HG02571 (cell line): ENCODE measurements around the gene TCF12.

Source experiments
- ATAC-seq: cut with Tn5 transposase; IDR thresholded peaks from one replicate; pipeline ENCODE4 v1.9.1; 2021; ENCODE audit warnings: mild to moderate bottlenecking, moderate library complexity; ENCODE audit not compliant: unreplicated experiment

The TCF12 gene

GRCh38 chr15:57205996-57206395 lies 287.6 kb downstream of the TCF12 start:
- no peak for ATAC-seq

DNA sequence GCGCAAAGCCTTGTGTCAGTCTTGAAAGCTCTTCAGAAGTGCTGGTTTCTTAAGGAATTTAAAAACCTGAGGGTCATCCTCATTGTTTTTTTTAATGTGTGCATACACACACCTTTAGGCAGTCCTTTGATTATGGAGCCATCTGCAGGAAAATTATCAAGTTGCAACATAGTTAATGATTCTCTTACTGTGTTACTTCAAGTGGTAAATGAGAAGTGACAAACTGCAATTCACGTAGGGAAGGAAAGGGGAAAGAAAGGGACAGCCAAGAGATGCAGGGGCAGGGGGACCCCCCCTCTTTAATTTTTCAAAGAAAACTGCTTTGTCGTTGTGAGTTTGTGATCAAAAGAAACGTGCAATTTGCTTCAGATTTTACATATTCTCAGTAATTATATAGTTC lies 295.4 kb downstream of the TCF12 start:
- no peak for ATAC-seq

DNA sequence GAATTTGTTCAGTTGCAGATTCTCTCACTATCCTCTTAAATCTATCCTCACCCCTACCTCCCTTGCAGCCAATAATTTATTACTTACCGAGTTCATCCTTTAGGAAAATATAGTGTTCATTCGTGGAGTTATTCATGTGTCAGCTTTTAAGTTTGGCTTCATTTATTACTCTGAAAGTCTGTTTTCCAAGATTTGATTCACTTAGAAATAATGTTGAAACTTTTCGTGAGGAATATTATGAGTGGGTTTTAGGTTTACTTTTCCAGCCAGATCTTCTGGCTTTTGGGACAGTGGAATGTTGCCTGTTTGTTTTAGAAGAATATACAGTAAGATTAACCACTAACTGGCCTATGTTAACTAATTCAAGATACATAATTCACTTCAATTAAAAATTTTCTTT lies 296.9 kb downstream of the TCF12 start:
- ATAC-seq, result no peak

- ATAC-seq, result no peak
Measured at GRCh38 chr15:57215881-57216280, 297.4 kb downstream of the TCF12 start.

GRCh38 chr15:57216288-57216687 lies 297.8 kb downstream of the TCF12 start:
- ATAC-seq, result no peak

- no peak for ATAC-seq
Measured at GRCh38 chr15:57217778-57218598, 299.5 kb downstream of the TCF12 start.

DNA sequence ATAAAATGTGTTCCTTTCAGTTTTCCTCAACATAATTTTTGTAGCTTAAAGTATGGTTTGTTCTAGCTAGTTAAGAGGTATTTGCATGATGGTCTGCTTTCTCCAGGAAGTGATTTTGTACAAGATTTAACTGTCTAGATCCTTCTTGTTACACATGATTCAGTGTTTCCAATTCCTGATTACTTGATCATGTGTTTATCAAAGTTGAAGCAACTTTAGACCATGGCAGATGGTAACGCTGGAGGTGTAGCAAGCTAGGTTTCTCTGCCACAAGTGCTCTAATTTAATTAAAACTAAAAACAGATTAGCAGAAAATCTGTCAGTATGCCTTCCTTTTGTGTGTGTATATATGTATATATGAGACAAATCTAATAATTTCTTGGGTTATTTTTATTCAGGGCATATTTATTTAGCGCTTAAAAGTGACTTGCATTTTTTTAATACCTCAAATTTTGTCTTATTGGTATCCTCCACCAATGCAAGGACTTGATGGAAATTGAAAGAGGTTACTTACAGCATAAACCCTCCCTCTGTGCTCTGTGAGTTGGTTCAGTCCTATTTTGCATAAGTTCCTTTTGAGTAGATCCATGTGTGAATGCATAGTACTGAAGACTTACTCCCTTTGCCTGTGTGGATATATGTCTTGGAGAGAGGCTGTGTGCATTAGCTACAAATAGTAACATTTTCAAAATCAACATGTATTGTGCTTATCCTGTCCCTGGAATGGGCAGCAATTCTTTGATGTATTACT lies 300.6 kb downstream of the TCF12 start:
- ATAC-seq, result no peak

DNA sequence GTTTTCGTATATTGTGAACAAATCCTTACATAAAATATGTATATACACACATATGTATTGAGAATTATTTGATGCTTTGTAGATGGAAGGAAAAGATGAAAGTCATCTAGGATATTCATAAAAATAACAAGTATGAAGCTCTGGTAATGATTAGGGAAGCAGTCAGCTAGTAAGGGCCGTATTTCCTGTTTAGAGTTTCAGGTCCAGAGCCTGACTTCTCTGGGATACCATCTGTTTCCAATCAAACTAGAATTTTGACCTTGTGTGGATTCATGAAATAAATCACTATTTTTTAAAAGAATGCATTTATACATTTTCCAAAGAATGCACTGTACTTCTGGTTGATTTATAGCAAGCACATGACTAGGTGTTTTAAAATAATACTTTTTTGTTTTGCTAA lies 301.8 kb downstream of the TCF12 start:
- ATAC-seq, result no peak

DNA sequence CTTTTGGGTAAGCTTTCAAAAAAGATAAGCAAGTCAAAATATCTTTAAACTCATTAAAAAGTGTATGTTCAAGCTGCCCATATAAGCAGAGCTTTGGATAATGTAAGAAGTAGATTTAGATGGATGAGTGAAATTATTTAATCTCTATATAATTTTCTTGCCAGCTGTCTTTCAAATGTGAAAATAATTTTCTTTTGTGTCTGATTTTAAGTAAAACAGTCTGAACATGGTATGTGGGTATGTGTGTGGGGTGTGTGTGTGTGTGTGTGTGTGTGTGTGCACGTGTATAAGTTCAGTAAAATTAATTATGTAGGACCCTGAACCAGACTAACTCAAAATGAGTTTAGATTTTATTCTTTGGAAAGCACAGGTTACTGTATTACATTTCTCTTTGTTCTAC lies 302.7 kb downstream of the TCF12 start:
- no peak for ATAC-seq

DNA sequence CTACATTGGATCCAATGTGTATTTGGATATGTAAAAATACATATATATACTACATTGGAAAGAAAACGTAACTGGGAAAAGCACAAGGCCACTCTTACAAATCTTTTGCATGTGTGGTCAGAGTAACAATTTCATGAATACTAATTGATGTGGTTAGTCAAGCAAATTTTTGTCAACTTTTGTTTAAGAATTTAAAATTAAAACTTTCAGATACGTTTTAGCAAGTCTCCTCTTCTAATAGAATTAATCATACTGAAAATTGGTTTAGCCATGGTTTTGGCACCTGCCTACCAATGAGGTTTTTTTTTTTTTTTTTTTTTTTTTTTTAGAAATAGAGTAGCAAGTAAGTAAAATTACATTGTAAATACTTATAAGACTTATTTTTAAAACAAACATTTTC lies 304.9 kb downstream of the TCF12 start:
- ATAC-seq, result no peak

DNA sequence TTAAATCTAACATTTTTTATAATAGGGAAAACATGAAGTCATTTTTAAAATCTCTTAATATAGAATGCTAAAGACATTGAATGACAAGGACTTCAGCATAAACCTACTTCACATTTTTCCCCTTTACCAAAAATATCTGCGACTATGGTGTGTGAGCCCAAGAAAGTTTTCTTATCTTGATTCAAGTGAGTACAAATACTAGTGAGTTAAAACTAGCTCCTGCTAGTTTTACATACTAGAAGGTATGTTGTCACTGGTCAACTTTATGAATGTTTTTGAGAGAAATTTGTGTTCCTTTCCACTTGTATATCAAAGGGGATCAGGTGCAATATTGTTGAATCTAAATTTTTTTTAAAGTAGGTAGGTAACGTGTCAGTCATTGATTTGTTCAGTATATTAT lies 305.4 kb downstream of the TCF12 start:
- ATAC-seq, result no peak

DNA sequence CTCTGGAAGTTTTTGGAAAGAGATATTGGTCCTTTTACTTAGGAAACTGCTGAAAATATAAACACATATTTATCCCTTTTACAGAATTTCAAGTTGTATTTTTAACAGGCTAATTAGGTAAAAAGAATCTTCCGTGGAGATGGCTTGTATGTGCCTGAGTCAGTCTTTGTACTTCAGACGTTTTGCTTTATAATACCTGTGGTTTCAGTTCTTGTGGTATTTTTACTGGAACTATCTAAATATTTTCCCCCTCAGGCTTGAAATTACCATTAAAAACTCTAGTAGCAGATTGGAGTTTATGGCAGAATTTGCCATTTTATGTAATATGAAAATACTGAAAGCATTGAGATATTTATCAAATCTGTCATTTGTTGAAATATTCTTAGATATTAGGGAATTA lies 306.2 kb downstream of the TCF12 start:
- no peak for ATAC-seq

GRCh38 chr15:57227166-57227565 lies 308.7 kb downstream of the TCF12 start:
- no peak for ATAC-seq

DNA sequence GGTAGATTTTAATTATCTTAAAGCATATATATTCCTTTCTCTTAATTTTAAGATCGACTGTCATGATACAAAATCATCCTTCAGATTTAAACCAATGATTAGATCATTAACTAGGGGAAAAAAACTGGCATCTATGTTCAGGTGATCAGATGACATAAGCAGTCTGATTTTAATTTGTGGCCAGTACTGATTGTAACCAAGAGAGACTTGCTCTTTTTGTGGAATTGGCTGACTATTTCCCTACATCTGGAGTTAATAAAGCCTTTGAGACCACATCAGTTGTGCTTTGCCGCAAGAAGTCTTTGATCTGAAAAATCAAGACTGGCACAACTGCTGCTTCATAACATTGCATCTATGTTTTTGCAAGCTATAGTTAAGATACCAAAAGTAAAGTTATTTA lies 309.5 kb downstream of the TCF12 start:
- no peak for ATAC-seq

DNA sequence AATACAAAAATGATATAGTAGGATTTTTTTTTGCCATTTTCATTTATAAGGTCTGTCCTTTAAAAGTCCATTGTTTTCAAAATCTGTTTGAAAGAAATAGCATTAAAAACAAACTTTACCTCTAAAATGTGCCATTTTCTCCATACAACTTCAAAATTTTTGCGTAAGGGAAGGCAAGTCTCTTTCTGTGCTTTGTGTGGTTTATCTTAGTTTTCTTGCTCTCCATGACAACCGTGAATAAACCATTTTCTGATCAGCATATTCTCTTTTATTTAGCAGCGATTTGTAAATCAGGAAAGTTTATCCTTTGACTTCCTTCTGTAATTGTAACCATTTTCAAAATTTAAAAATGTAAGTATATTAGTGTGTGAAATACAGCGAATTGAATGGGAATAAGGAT lies 310.0 kb downstream of the TCF12 start:
- ATAC-seq, result no peak

- no peak for ATAC-seq
Measured at GRCh38 chr15:57229051-57229450, 310.6 kb downstream of the TCF12 start.

DNA sequence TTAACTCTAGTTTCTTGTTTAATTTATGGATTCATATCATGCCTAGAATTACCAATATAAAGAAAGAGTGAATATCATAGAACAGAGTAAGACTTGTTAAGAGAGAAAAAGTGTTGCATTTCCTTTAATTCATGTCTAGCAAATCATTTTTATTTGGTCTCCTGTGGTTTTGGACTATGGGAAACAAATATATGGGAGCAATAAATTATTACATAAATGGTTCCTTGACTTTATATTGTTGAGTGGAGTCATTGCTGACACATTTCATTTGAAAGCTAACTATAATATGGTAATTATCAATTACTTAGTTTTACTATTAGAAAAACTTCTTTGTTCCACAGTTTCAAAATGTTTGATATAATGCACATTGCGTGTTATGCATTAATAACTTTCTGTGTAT lies 313.1 kb downstream of the TCF12 start:
- no peak for ATAC-seq

DNA sequence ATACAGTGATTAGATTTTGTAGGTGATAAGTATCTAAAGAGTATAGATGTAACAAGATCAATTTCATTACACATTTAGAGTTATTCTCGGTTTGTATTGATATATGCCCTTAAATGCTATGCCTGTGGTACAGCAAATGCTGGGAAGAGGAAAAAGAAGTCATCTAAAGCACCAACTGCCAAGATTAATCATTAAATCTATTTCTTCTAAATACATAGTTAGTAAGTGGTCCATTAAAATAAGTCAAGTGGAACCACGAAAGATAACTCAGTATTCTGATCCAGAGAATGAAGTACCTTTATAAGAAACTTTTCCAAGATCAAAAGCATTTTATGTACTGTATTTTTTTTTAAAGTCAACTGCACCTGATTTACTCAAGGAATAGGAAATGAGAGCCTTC lies 315.7 kb downstream of the TCF12 start:
- no peak for ATAC-seq

DNA sequence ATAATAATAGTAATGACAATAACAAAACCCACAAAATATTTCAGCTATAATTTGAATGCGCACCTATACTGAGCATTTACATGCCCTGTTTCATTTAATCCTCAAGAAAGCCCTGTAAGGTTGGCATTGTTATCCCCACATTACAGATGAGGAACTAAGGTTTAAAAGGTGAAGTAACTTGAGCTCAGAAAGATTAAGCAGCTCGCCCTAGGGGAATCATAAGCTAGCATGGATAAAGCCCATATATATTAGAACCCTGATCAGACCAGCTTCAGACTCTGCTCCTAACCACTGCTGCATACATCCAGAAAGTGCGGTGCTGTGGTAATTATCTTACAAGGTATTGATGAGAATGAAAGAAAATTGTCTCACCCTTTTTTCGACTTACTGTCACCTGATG lies 316.7 kb downstream of the TCF12 start:
- no peak for ATAC-seq

- ATAC-seq, result no peak
Measured at GRCh38 chr15:57235873-57236272, 317.4 kb downstream of the TCF12 start.

DNA sequence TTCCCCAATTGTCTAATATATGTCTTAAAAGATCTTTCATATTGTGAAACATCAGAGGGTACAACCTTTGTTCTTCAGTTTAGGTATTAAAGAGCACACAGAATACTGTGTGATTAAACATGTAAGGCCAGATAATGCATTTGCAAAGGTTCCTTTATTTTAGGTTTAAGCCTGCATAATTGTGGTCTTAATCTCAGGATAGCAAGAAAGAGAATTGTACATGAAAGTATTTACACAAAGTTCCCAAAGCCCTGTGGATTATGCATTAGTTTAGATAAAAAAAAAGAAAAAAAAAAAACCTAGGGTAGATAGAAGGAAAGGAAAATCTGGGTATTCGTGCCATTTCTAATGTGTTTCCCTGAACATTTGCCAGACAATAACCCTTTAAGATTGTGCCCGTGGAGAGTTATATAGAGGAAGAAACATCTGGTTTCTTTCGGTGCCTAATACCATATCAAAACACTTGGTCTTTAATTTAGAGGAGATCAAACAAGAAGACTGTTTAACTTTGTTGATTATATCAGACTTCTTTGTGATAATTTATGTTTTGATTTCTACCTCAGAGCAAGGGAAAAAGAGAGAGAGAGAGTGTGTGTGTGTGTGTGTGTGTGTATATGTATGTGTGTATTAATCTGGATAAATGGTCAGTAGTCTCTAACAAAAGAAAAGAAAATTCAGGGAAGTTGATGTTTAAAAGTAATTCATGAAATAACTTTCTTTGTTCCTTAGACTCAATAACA lies 318.3 kb downstream of the TCF12 start:
- ATAC-seq, result no peak

- ATAC-seq, result no peak
Measured at GRCh38 chr15:57237301-57237642, 318.8 kb downstream of the TCF12 start.
